ENCODE results near the gene COMMD4. TPM values are rescaled to one million over a fixed set of nuclear protein-coding genes. Genes with fewer than 3 reads are reported as not detected.
"Not testable (repeated sequence)": the region's sequence is repeated elsewhere in the genome, so short reads cannot be mapped to it uniquely, and the experiment has no call there.

COMMD4 gene
- 104 TPM for polyA plus RNA-seq (2013, experiment 1 of 2)
- polyA plus RNA-seq (2013, experiment 2 of 2), result 94.5 TPM

- peak within 1 kb of the TSS; percentile 48; the same call in 1 of the 2 replicates for H3K27ac ChIP-seq (ENCODE audit: low read depth, low read length)
- H3K36me3 ChIP-seq (ENCODE audit: insufficient read depth, low read length), result peaks cover 18% of the 10 kb centered on the region
- WGBS, result 2% methylated on average over 42 of the region's 42 CpGs
- H3K9me3 ChIP-seq (ENCODE audit: insufficient read depth, low read depth, low read length), result no peaks in the 10 kb centered on the region
- H3K4me3 ChIP-seq (ENCODE audit: low read length), result peak within 1 kb of the TSS; percentile 85
- H3K9ac ChIP-seq (ENCODE audit: low read depth, low read length), result peak within 1 kb of the TSS; percentile 90
- no peaks in the 10 kb centered on the region for H3K27me3 ChIP-seq (ENCODE audit: insufficient read depth, low read length)
- peaks cover 7% of the 10 kb centered on the region; the same call in 1 of the 2 replicates for H3K4me1 ChIP-seq (ENCODE audit: insufficient read depth, low read length)
These were observed at the start of gene COMMD4 for GRCh38 chr15:75335705-75336355. TSS of gene COMMD4 (plus strand) at chr15:75336063. CDS start at chr15:75336090, 27 bp downstream.

GRCh38 chr15:75293660-75294059 lies 42.2 kb upstream of the COMMD4 start:
- not testable (repeated sequence) for H3K9ac ChIP-seq (ENCODE audit: low read depth, low read length); H3K27me3 ChIP-seq (ENCODE audit: insufficient read depth, low read length)
- 93% methylated on average over 5 of the region's 18 CpGs for WGBS

GRCh38 chr15:75298541-75299310 lies 37.1 kb upstream of the COMMD4 start:
- 11% methylated on average over 3 of the region's 13 CpGs for WGBS
- H3K27me3 ChIP-seq (ENCODE audit: insufficient read depth, low read length); H3K9ac ChIP-seq (ENCODE audit: low read depth, low read length); H3K4me1 ChIP-seq (ENCODE audit: insufficient read depth, low read length); H3K27ac ChIP-seq (ENCODE audit: low read depth, low read length); H3K9me3 ChIP-seq (ENCODE audit: insufficient read depth, low read depth, low read length); H3K4me3 ChIP-seq (ENCODE audit: low read length); H3K36me3 ChIP-seq (ENCODE audit: insufficient read depth, low read length): not testable (repeated sequence)

More at GRCh38 chr15:75293660-75294059, 42.2 kb upstream of the COMMD4 start:
- not testable (repeated sequence) for H3K27ac ChIP-seq (ENCODE audit: low read depth, low read length); H3K4me1 ChIP-seq (ENCODE audit: insufficient read depth, low read length); H3K36me3 ChIP-seq (ENCODE audit: insufficient read depth, low read length); H3K4me3 ChIP-seq (ENCODE audit: low read length); H3K9me3 ChIP-seq (ENCODE audit: insufficient read depth, low read depth, low read length)

- 11% methylated on average over 3 of the region's 6 CpGs for WGBS
- not testable (repeated sequence) for H3K9ac ChIP-seq (ENCODE audit: low read depth, low read length); H3K4me3 ChIP-seq (ENCODE audit: low read length); H3K27me3 ChIP-seq (ENCODE audit: insufficient read depth, low read length); H3K4me1 ChIP-seq (ENCODE audit: insufficient read depth, low read length); H3K27ac ChIP-seq (ENCODE audit: low read depth, low read length); H3K36me3 ChIP-seq (ENCODE audit: insufficient read depth, low read length); H3K9me3 ChIP-seq (ENCODE audit: insufficient read depth, low read depth, low read length)
These were observed 36.6 kb upstream of the COMMD4 start for GRCh38 chr15:75299311-75299688.

- not testable (repeated sequence) for H3K27ac ChIP-seq (ENCODE audit: low read depth, low read length); H3K36me3 ChIP-seq (ENCODE audit: insufficient read depth, low read length); H3K4me3 ChIP-seq (ENCODE audit: low read length); H3K4me1 ChIP-seq (ENCODE audit: insufficient read depth, low read length); H3K9me3 ChIP-seq (ENCODE audit: insufficient read depth, low read depth, low read length); H3K27me3 ChIP-seq (ENCODE audit: insufficient read depth, low read length); H3K9ac ChIP-seq (ENCODE audit: low read depth, low read length)
- 66% methylated on average over 5 of the region's 6 CpGs for WGBS
These were observed 35.8 kb upstream of the COMMD4 start for GRCh38 chr15:75300026-75300425.

GRCh38 chr15:75302318-75302717 lies 33.5 kb upstream of the COMMD4 start:
- no peak overlapping the region for H3K9ac ChIP-seq (ENCODE audit: low read depth, low read length)
- H3K36me3 ChIP-seq (ENCODE audit: insufficient read depth, low read length), result no peaks in the 10 kb centered on the region
- no peaks in the 10 kb centered on the region for H3K4me1 ChIP-seq (ENCODE audit: insufficient read depth, low read length)
- no peaks in the 10 kb centered on the region for H3K27me3 ChIP-seq (ENCODE audit: insufficient read depth, low read length)
- no peaks in the 10 kb centered on the region for H3K9me3 ChIP-seq (ENCODE audit: insufficient read depth, low read depth, low read length)
- WGBS, result 92% methylated on average over 9 of the region's 9 CpGs
- no peak overlapping the region for H3K4me3 ChIP-seq (ENCODE audit: low read length)
- no peak overlapping the region for H3K27ac ChIP-seq (ENCODE audit: low read depth, low read length)

- H3K4me1 ChIP-seq (ENCODE audit: insufficient read depth, low read length); H3K27ac ChIP-seq (ENCODE audit: low read depth, low read length); H3K9ac ChIP-seq (ENCODE audit: low read depth, low read length); H3K27me3 ChIP-seq (ENCODE audit: insufficient read depth, low read length); H3K36me3 ChIP-seq (ENCODE audit: insufficient read depth, low read length); H3K4me3 ChIP-seq (ENCODE audit: low read length); H3K9me3 ChIP-seq (ENCODE audit: insufficient read depth, low read depth, low read length): not testable (repeated sequence)
- WGBS, result 97% methylated on average over 3 of the region's 4 CpGs
These were observed 33.1 kb upstream of the COMMD4 start for GRCh38 chr15:75302753-75303152.

GRCh38 chr15:75306188-75306587 lies 29.7 kb upstream of the COMMD4 start:
- Histone ChIP-seq H3K4me1 (ENCODE audit: insufficient read depth, low read length) (no peaks in the 10 kb centered on the region), H3K36me3 (ENCODE audit: insufficient read depth, low read length) (no peaks in the 10 kb centered on the region), H3K9ac (ENCODE audit: low read depth, low read length) (no peak overlapping the region), H3K4me3 (ENCODE audit: low read length) (no peak overlapping the region), H3K9me3 (ENCODE audit: insufficient read depth, low read depth, low read length) (no peaks in the 10 kb centered on the region), H3K27ac (ENCODE audit: low read depth, low read length) (no peak overlapping the region), H3K27me3 (ENCODE audit: insufficient read depth, low read length) (0 out of 2 replicates have a peak, but pooled peaks cover 4% of the 10 kb centered on the region)
- 84% methylated on average over 3 of the region's 3 CpGs for WGBS

- H3K36me3 ChIP-seq (ENCODE audit: insufficient read depth, low read length), result no peaks in the 10 kb centered on the region
- H3K27me3 ChIP-seq (ENCODE audit: insufficient read depth, low read length), result 0 out of 2 replicates have a peak, but pooled peaks cover 5% of the 10 kb centered on the region
- H3K4me1 ChIP-seq (ENCODE audit: insufficient read depth, low read length), result no peaks in the 10 kb centered on the region
- 44% methylated on average over 15 of the region's 15 CpGs for WGBS
- H3K4me3 ChIP-seq (ENCODE audit: low read length), result no peak overlapping the region
- no peak overlapping the region for H3K9ac ChIP-seq (ENCODE audit: low read depth, low read length)
- no peaks in the 10 kb centered on the region for H3K9me3 ChIP-seq (ENCODE audit: insufficient read depth, low read depth, low read length)
- H3K27ac ChIP-seq (ENCODE audit: low read depth, low read length), result no peak overlapping the region
These were observed 28.0 kb upstream of the COMMD4 start for GRCh38 chr15:75307778-75308390.

GRCh38 chr15:75309711-75310110 lies 26.2 kb upstream of the COMMD4 start:
- Histone ChIP-seq H3K36me3 (ENCODE audit: insufficient read depth, low read length) (no peaks in the 10 kb centered on the region), H3K4me3 (ENCODE audit: low read length) (no peak overlapping the region), H3K9me3 (ENCODE audit: insufficient read depth, low read depth, low read length) (no peaks in the 10 kb centered on the region), H3K27ac (ENCODE audit: low read depth, low read length) (no peak overlapping the region), H3K4me1 (ENCODE audit: insufficient read depth, low read length) (no peaks in the 10 kb centered on the region), H3K27me3 (ENCODE audit: insufficient read depth, low read length) (0 out of 2 replicates have a peak, but pooled peaks cover 5% of the 10 kb centered on the region), H3K9ac (ENCODE audit: low read depth, low read length) (no peak overlapping the region)

- H3K36me3 ChIP-seq (ENCODE audit: insufficient read depth, low read length); H3K27me3 ChIP-seq (ENCODE audit: insufficient read depth, low read length); H3K9ac ChIP-seq (ENCODE audit: low read depth, low read length); H3K4me1 ChIP-seq (ENCODE audit: insufficient read depth, low read length); H3K27ac ChIP-seq (ENCODE audit: low read depth, low read length); H3K4me3 ChIP-seq (ENCODE audit: low read length); H3K9me3 ChIP-seq (ENCODE audit: insufficient read depth, low read depth, low read length): not testable (repeated sequence)
- 100% methylated on average over 1 of the region's 1 CpG for WGBS
These were observed 23.3 kb upstream of the COMMD4 start for GRCh38 chr15:75312548-75312947.

All from HUES64 (cell line).